SU-DHL-6 (cell line): ENCODE results near the gene SMAD3.

Experiments used
- H2AFZ ChIP-seq: fragments of 200-600 bp; sonication (generic); 2 replicates; pipeline ENCODE4 v1.6.1; 2014; ENCODE audit warnings: low read depth, mild to moderate bottlenecking, moderate library complexity, mixed read lengths, antibody characterized with exemption, low read length; ENCODE audit not compliant: severe bottlenecking
- H3F3A ChIP-seq: fragments of 200-600 bp; shearing (Covaris generic); 2 replicates; pipeline ENCODE4 v1.6.0; 2016; ENCODE audit warnings: antibody characterized with exemption, mild to moderate bottlenecking; ENCODE audit not compliant: insufficient read depth
- H3K27ac ChIP-seq: fragments of 200-600 bp; sonication (generic); 2 replicates; pipeline ENCODE4 v1.5.1; 2016; ENCODE audit warnings: low read depth, mild to moderate bottlenecking, low read length, moderate library complexity, mixed read lengths
- H3K27me3 ChIP-seq: fragments of 200-600 bp; sonication (generic), shearing (Covaris generic); 2 replicates; pipeline ENCODE4 v1.6.0; 2014; ENCODE audit warnings: mild to moderate bottlenecking, low read length
- H3K36me3 ChIP-seq: fragments of 200-600 bp; sonication (generic); 2 replicates; pipeline ENCODE4 v1.6.1; 2014; ENCODE audit warnings: mild to moderate bottlenecking, low read length, mixed read lengths
- H3K4me2 ChIP-seq: fragments of 300-600, 200-600 bp; shearing (Covaris generic), sonication (generic); 2 replicates; pipeline ENCODE4 v1.6.0; 2014; ENCODE audit warnings: low read length, low read depth, mild to moderate bottlenecking; ENCODE audit not compliant: poor library complexity, severe bottlenecking
- H3K4me3 ChIP-seq: fragments of 200-600 bp; sonication (generic); 2 replicates; pipeline ENCODE4 v1.5.1; 2014; ENCODE audit warnings: antibody characterized with exemption, low read length, mild to moderate bottlenecking, mixed read lengths; ENCODE audit not compliant: insufficient read depth, poor library complexity, severe bottlenecking
- H3K79me2 ChIP-seq: fragments of 200-600 bp; sonication (generic); 2 replicates; pipeline ENCODE4 v1.6.1; 2014; ENCODE audit warnings: mild to moderate bottlenecking, low read length, moderate library complexity; ENCODE audit not compliant: insufficient read depth
- H3K9ac ChIP-seq: fragments of 200-600 bp; sonication (generic); 2 replicates; pipeline ENCODE4 v1.7.0; 2014; ENCODE audit warnings: mild to moderate bottlenecking, low read length
- H3K9me2 ChIP-seq: fragments of 200-600 bp; sonication (generic); replicated peaks from 2 replicates; pipeline ENCODE4 v1.6.1; 2014; ENCODE audit warnings: low read length; ENCODE audit not compliant: insufficient read depth
- H3K9me3 ChIP-seq: fragments of 200-600 bp; sonication (generic); 2 replicates; pipeline ENCODE4 v1.6.1; 2014; ENCODE audit warnings: low read length, mixed read lengths; ENCODE audit not compliant: insufficient read depth
- H4K20me1 ChIP-seq: fragments of 200-600 bp; sonication (generic); 2 replicates; pipeline ENCODE4 v1.6.1; 2014; ENCODE audit warnings: low read depth, mild to moderate bottlenecking, antibody characterized with exemption, low read length, moderate library complexity, mixed read lengths
- EZH2phosphoT487 ChIP-seq: fragments of 200-600 bp; sonication (generic), shearing (Covaris generic); conservative IDR thresholded peaks from 2 replicates; pipeline ENCODE4 v1.6.1; 2018; ENCODE audit warnings: mild to moderate bottlenecking, antibody characterized with exemption, low read length, moderate library complexity, mixed read lengths
- TF ChIP-seq, protein P1 (sequence below): fragments of 200-600 bp; sonication (generic); IDR thresholded peaks from one replicate; pipeline ENCODE4 v1.5.1; 2017; ENCODE audit warnings: antibody characterized with exemption, mild to moderate bottlenecking, low read length, moderate library complexity; ENCODE audit not compliant: insufficient read depth, poor library complexity, severe bottlenecking

The SMAD3 gene

DNA sequence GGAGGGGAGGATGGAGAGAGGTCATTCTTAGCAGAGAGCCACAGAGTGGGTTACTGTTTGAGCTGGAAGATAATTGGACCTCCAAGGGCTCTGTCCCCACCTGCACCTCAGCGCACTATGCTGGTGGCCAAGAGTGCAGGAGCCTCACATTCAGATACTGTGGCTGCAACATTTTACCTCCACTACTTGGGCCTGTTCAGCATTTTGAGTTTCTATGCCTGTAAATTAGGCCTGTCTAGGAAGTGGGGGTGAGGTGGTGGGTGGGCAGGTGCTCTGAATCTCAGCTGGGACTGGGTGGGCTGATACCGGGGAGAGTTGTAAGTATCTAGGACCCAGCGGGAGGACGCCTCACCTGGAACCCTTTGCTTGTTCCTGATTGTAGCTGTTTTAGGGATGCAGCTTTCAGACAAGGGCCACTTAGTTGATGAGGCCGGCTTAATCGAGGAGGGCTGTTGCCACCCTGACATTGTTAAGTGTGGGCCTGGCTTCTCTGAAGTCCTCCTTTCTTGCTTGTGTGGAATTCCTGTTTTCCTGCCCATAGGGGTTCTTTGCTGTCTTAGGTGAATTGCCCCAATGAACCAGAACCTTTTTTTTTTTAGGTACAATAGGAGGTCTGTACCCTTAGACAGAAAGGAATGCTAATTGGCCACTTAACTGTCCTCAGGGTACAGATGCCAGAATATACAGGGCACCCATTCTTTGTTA lies 83.8 kb downstream of the SMAD3 start:
- Histone ChIP-seq H3K79me2 (peaks cover 10% of the 10 kb centered on the region; the same call in 1 of the 2 replicates), H3K9ac (no peak overlapping the region), H3F3A (no peaks in the 10 kb centered on the region), H2AFZ (no peak overlapping the region), H4K20me1 (no peaks in the 10 kb centered on the region), H3K27ac (no peak overlapping the region), H3K4me3 (no peak overlapping the region), H3K9me2 (no peaks in the 10 kb centered on the region), H3K9me3 (no peaks in the 10 kb centered on the region), H3K4me2 (no peak overlapping the region), H3K27me3 (no peaks in the 10 kb centered on the region), H3K36me3 (no peaks in the 10 kb centered on the region)
- TF ChIP-seq, protein P1, sequence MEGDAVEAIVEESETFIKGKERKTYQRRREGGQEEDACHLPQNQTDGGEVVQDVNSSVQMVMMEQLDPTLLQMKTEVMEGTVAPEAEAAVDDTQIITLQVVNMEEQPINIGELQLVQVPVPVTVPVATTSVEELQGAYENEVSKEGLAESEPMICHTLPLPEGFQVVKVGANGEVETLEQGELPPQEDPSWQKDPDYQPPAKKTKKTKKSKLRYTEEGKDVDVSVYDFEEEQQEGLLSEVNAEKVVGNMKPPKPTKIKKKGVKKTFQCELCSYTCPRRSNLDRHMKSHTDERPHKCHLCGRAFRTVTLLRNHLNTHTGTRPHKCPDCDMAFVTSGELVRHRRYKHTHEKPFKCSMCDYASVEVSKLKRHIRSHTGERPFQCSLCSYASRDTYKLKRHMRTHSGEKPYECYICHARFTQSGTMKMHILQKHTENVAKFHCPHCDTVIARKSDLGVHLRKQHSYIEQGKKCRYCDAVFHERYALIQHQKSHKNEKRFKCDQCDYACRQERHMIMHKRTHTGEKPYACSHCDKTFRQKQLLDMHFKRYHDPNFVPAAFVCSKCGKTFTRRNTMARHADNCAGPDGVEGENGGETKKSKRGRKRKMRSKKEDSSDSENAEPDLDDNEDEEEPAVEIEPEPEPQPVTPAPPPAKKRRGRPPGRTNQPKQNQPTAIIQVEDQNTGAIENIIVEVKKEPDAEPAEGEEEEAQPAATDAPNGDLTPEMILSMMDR = no peak
- TF ChIP-seq EZH2phosphoT487 = no peak

DNA sequence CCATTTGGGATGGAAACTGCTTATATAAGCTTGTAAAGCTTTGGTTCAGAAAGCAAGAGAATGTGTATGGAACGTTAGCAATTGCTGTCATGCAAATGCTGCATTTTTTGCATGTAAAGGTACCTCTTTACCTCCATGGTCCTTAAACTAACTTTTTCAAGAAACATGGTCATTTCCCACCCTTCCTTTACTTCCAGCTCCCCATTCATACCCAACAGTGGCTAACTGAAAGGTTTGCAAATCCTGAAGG lies 84.3 kb downstream of the SMAD3 start:
- no peak overlapping the region for H3K27ac ChIP-seq

DNA sequence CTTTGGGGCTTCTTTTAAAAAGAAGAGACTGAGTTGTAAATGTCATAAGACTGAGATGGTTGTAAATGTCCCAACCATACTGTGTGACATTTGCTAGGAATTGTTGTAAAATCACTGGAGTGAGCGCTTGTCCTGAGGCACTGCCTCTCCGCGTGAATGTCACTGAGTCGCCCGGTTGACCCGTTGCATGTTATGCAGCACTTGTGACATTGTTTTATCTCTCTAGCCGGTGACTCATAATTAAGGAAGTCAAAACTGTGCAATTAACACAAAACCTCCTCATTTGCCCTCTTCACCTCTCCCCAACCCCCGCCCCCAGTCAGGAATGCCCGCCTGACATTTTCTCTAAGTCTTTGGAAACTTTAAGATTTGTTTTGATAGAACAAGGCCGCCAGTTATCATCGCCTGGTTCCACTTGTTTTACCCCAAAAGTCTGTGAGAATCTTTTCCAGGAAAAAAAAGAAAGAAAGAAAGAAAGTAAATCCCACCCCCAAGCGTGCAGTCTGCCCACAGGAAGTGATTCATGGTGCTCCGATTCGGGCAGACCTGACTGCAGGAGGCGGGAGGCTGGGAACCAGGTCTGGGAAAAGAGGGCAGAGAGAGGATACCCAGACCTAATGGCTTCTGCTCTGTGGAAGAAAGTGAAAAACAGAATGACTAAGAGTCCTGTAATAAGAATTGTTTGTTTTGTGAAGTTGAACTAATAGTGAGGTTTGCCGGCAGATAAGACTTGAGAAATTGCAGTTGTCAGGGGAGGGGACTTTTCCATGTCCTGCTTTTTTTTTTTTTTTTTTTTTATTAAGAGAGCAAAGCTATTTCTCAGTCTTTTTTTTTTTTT lies 84.8 kb downstream of the SMAD3 start:
- H4K20me1 ChIP-seq = no peaks in the 10 kb centered on the region
- H3K9ac ChIP-seq = no peak overlapping the region
- H3F3A ChIP-seq = no peaks in the 10 kb centered on the region
- H3K4me2 ChIP-seq = no peak overlapping the region
- no peaks in the 10 kb centered on the region for H3K9me3 ChIP-seq
- no peak for TF ChIP-seq EZH2phosphoT487
- TF ChIP-seq, protein P1 = no peak
- H2AFZ ChIP-seq = no peak overlapping the region
- H3K9me2 ChIP-seq = no peaks in the 10 kb centered on the region
- H3K27ac ChIP-seq = no peak overlapping the region
- no peaks in the 10 kb centered on the region for H3K27me3 ChIP-seq
- H3K79me2 ChIP-seq = peaks cover 11% of the 10 kb centered on the region; the same call in 1 of the 2 replicates
- H3K4me3 ChIP-seq = no peak overlapping the region
- H3K36me3 ChIP-seq = no peaks in the 10 kb centered on the region

More for the DNA sequence above, 84.3 kb downstream of the SMAD3 start:
- H2AFZ ChIP-seq = no peak overlapping the region
- H3K9me3 ChIP-seq = no peaks in the 10 kb centered on the region
- H3K9ac ChIP-seq = no peak overlapping the region
- H3K4me2 ChIP-seq = no peak overlapping the region
- H3K4me3 ChIP-seq = no peak overlapping the region
- H3F3A ChIP-seq = no peaks in the 10 kb centered on the region
- no peaks in the 10 kb centered on the region for H4K20me1 ChIP-seq
- TF ChIP-seq, protein P1 = no peak
- TF ChIP-seq EZH2phosphoT487 = no peak
- H3K9me2 ChIP-seq = no peaks in the 10 kb centered on the region
- H3K27me3 ChIP-seq = no peaks in the 10 kb centered on the region
- H3K79me2 ChIP-seq = peaks cover 10% of the 10 kb centered on the region; the same call in 1 of the 2 replicates
- no peaks in the 10 kb centered on the region for H3K36me3 ChIP-seq
